ENCODE measurements around the gene CDH24.

DNA sequence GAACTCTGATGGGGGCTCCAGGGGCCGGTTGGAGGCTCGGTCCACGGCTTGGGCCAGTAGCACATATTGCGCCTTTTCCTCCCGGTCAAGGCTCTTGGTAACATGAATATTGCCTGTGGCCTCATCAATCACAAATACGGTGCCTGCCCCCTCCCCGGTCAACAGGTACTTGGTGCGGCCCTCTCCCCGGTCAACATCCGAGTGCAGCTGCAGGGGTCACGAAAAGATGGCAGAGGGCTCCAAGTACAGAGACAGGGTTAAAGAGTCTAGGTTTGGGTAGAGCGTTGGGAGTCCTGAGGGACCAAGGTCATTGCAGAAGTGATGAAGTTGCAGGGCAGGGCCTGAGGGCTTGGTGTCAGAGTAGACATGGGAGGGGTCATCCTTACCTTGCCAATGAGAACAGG is 2.2 kb downstream of the CDH24 start:
- TF ChIP-seq, protein P1, sequence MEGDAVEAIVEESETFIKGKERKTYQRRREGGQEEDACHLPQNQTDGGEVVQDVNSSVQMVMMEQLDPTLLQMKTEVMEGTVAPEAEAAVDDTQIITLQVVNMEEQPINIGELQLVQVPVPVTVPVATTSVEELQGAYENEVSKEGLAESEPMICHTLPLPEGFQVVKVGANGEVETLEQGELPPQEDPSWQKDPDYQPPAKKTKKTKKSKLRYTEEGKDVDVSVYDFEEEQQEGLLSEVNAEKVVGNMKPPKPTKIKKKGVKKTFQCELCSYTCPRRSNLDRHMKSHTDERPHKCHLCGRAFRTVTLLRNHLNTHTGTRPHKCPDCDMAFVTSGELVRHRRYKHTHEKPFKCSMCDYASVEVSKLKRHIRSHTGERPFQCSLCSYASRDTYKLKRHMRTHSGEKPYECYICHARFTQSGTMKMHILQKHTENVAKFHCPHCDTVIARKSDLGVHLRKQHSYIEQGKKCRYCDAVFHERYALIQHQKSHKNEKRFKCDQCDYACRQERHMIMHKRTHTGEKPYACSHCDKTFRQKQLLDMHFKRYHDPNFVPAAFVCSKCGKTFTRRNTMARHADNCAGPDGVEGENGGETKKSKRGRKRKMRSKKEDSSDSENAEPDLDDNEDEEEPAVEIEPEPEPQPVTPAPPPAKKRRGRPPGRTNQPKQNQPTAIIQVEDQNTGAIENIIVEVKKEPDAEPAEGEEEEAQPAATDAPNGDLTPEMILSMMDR (IDR thresholded peaks at IDR 0.05; ENCODE audit: poor library complexity) = no peak
- no peak for TF ChIP-seq EZH2 (IDR thresholded peaks at IDR 0.05; ENCODE audit: borderline replicate concordance)
